Measurements from ENCODE around the gene A3GALT2.
"Not testable (repeated sequence)": the region's sequence is repeated elsewhere in the genome, so short reads cannot be mapped to it uniquely, and the experiment has no call there.

The A3GALT2 gene

DNA sequence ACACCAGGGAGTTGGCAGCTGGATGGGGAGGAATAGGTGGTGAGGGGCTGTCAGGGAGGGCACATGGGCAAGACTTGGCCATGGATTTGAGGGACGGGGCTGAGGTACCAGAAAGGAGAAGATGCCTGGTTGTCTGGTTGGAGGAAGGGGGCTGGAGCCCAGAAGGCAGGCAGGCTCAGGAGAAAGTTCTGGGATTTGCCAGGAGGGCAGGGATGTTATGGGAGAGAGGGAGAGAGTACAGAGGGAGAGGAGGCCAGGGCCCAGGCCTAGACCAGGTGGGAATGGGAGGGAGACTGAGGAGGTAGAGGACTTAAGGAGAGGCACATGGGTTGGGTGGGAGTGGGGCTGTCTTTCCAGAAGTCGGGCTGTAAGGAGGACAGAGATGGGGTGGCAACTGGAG is 4.3 kb downstream of the A3GALT2 start:
- Histone ChIP-seq H3K4me3 (ENCODE audit: low read depth in 1 of 2, low read length in 2 of 2) (no peak overlapping the region), H3K9me3 (ENCODE audit: control insufficient read depth in 1 of 2, low read length in 2 of 2) (no peaks in the 10 kb centered on the region), H3K36me3 (ENCODE audit: control insufficient read depth in 1 of 2, insufficient read depth in 2 of 2, low read length in 2 of 2) (no peaks in the 10 kb centered on the region), H3K4me1 (ENCODE audit: control insufficient read depth in 1 of 2, insufficient read depth in 2 of 2, low read length in 2 of 2) (no peaks in the 10 kb centered on the region), H3K27me3 (ENCODE audit: control insufficient read depth in 1 of 2, insufficient read depth in 2 of 2, low read length in 2 of 2) (no peaks in the 10 kb centered on the region), H3K9ac (ENCODE audit: low read depth in 1 of 2, low read length in 2 of 2) (no peak overlapping the region), H3K27ac (ENCODE audit: low read depth, low read length) (no peak overlapping the region)

DNA sequence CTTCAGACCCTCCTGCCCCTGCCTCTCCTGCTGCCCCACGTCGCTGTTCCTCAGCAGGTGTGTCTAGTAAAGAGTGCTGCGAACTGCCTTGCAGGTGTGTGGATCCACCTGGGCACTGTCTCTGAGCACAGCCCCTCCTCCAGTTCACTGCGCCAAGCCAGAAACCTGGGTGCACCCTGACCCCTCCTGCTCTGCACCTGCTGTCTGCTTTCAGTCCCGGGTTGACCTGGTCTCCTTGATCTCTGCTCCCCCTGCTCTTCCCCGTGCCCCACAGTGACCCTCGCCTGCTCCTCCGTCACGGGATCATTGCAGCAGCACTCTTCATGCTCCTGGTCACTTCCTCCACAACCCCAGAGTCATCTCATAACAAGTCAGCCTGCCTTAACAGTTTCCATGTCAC is 6.5 kb downstream of the A3GALT2 start:
- Histone ChIP-seq H3K9me3 (ENCODE audit: control insufficient read depth in 1 of 2, low read length in 2 of 2) (no peaks in the 10 kb centered on the region), H3K27me3 (ENCODE audit: control insufficient read depth in 1 of 2, insufficient read depth in 2 of 2, low read length in 2 of 2) (no peaks in the 10 kb centered on the region), H3K9ac (ENCODE audit: low read depth in 1 of 2, low read length in 2 of 2) (no peak overlapping the region), H3K36me3 (ENCODE audit: control insufficient read depth in 1 of 2, insufficient read depth in 2 of 2, low read length in 2 of 2) (no peaks in the 10 kb centered on the region), H3K4me3 (ENCODE audit: low read depth in 1 of 2, low read length in 2 of 2) (no peak overlapping the region), H3K27ac (ENCODE audit: low read depth, low read length) (no peak overlapping the region), H3K4me1 (ENCODE audit: control insufficient read depth in 1 of 2, insufficient read depth in 2 of 2, low read length in 2 of 2) (no peaks in the 10 kb centered on the region)

DNA sequence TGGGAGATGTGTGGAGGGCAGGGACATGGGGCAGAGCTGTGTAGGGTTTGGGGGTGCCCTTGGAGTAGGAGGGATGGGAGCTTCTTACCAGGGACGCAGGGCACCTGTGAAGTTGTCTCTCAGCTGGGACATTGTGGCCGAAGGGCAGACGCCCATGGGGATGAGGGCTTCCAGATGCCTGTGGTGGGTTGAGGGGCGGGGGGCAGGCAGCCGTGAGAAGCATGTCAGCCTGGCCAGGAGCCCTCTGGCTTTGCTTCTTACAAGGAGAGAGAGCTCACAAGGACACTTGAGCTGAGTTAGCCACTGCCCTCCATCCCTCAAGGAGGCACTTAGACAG is 8.5 kb downstream of the A3GALT2 start:
- Histone ChIP-seq H3K9me3 (ENCODE audit: control insufficient read depth in 1 of 2, low read length in 2 of 2) (no peaks in the 10 kb centered on the region), H3K27me3 (ENCODE audit: control insufficient read depth in 1 of 2, insufficient read depth in 2 of 2, low read length in 2 of 2) (no peaks in the 10 kb centered on the region), H3K36me3 (ENCODE audit: control insufficient read depth in 1 of 2, insufficient read depth in 2 of 2, low read length in 2 of 2) (no peaks in the 10 kb centered on the region), H3K4me1 (ENCODE audit: control insufficient read depth in 1 of 2, insufficient read depth in 2 of 2, low read length in 2 of 2) (no peaks in the 10 kb centered on the region), H3K4me3 (ENCODE audit: low read depth in 1 of 2, low read length in 2 of 2) (no peak overlapping the region), H3K27ac (ENCODE audit: low read depth, low read length) (no peak overlapping the region), H3K9ac (ENCODE audit: low read depth in 1 of 2, low read length in 2 of 2) (no peak overlapping the region)

DNA sequence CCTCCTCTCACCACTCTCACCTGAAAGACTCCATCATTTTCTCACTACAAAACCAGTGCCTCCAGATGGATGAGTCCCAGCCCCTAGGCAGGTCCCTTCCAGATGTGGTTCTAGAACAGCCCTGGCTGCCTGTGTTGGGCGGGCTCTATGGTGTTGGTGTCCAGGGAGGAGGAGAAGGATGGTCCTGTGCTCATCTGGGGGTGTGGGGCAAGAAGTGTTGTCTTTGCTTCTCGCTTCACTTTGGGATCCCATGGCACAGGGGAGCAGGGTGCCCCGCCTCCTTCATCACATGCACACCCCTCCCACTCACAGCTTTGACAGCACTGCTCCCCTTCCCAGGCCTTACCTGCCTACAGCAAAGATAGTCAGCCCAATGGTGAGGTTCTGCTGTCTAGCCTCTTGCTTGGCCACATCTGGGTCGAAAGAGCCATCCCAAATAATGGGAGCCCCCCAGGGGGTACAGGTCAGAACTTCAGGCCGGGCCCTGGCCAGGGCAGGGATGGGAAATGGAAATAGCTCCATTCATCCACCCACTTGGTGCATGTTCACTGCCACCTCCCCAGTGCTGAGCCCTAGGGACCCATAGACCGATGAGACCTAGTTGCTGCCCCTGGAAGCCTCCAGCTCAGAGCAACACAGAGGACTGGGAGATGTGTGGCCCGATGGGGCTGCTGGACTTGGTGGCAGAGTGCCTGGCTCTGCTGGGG is 9.0 kb downstream of the A3GALT2 start:
- no peak overlapping the region for H3K4me3 ChIP-seq (ENCODE audit: low read depth in 1 of 2, low read length in 2 of 2)
- H3K27ac ChIP-seq (ENCODE audit: low read depth, low read length), result no peak overlapping the region
- H3K36me3 ChIP-seq (ENCODE audit: control insufficient read depth in 1 of 2, insufficient read depth in 2 of 2, low read length in 2 of 2), result no peaks in the 10 kb centered on the region
- no peaks in the 10 kb centered on the region for H3K9me3 ChIP-seq (ENCODE audit: control insufficient read depth in 1 of 2, low read length in 2 of 2)
- peaks cover 0 to 2% of the 10 kb centered on the region in 2 donors for H3K27me3 ChIP-seq (ENCODE audit: control insufficient read depth in 1 of 2, insufficient read depth in 2 of 2, low read length in 2 of 2)
- no peak overlapping the region for H3K9ac ChIP-seq (ENCODE audit: low read depth in 1 of 2, low read length in 2 of 2)
- H3K4me1 ChIP-seq (ENCODE audit: control insufficient read depth in 1 of 2, insufficient read depth in 2 of 2, low read length in 2 of 2), result no peaks in the 10 kb centered on the region

DNA sequence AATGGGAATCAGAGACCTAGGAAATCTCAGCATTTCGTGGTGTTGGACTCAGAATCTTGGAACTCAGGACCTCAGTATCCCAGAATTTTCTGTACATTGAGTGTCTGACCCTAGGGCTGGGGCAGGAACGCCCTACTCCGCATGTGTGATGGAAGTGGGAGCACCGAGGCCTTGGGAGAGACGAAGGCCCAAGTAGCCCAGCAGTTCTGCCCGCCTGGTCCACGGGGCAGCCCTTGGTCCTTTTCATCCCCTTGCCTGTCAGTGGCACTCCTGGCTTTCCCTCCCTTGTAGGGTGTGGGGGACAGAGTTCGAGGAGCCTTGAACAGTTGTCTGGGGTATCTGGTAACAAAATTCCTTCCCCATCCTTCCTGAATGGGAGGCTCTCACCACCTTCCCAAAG is 10.2 kb downstream of the A3GALT2 start:
- Histone ChIP-seq H3K4me3 (ENCODE audit: low read depth in 1 of 2, low read length in 2 of 2) (no peak overlapping the region), H3K27ac (ENCODE audit: low read depth, low read length) (no peak overlapping the region), H3K9ac (ENCODE audit: low read depth in 1 of 2, low read length in 2 of 2) (no peak overlapping the region), H3K4me1 (ENCODE audit: control insufficient read depth in 1 of 2, insufficient read depth in 2 of 2, low read length in 2 of 2) (no peaks in the 10 kb centered on the region), H3K36me3 (ENCODE audit: control insufficient read depth in 1 of 2, insufficient read depth in 2 of 2, low read length in 2 of 2) (no peaks in the 10 kb centered on the region), H3K27me3 (ENCODE audit: control insufficient read depth in 1 of 2, insufficient read depth in 2 of 2, low read length in 2 of 2) (peaks cover 3 to 9% of the 10 kb centered on the region in 2 donors), H3K9me3 (ENCODE audit: control insufficient read depth in 1 of 2, low read length in 2 of 2) (no peaks in the 10 kb centered on the region)

DNA sequence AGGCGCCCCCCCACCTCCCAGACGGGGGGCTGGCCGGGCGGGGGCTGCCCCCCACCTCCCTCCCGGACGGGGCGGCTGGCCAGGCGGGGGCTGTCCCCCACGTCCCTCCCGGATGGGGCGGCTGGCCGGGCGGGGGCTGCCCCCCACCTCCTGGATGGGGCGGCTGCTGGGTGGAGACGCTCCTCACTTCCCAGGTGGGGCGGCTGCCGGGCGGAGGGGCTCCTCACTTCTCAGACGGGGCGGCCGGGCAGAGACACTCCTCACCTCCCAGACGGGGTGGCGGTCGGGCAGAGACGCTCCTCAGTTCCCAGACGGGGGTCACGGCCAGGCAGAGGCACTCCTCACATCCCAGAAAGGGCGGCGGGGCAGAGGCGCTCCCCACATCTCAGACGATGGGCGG is 11.5 kb downstream of the A3GALT2 start:
- not testable (repeated sequence) for H3K9ac ChIP-seq (ENCODE audit: low read depth in 1 of 2, low read length in 2 of 2); H3K4me3 ChIP-seq (ENCODE audit: low read depth in 1 of 2, low read length in 2 of 2); H3K9me3 ChIP-seq (ENCODE audit: control insufficient read depth in 1 of 2, low read length in 2 of 2); H3K4me1 ChIP-seq (ENCODE audit: control insufficient read depth in 1 of 2, insufficient read depth in 2 of 2, low read length in 2 of 2); H3K27me3 ChIP-seq (ENCODE audit: control insufficient read depth in 1 of 2, insufficient read depth in 2 of 2, low read length in 2 of 2); H3K36me3 ChIP-seq (ENCODE audit: control insufficient read depth in 1 of 2, insufficient read depth in 2 of 2, low read length in 2 of 2); H3K27ac ChIP-seq (ENCODE audit: low read depth, low read length)

DNA sequence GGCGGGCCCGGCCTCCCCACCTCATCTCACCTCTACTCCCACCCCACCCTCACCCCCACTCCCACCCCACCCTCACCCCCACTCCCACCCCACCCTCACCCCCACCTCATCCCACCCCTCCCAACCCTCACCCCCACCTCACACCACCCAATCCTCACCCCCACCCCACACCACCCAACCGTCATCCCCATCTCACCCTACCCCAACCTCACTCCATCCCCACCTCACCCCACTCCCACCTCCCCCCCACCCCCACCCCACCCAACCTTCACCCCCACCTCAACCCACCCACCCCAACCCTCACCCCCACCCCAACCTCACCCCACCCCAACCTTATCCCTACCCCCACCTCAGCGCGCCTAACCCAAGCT is 13.4 kb downstream of the A3GALT2 start:
- Histone ChIP-seq H3K27ac (ENCODE audit: low read depth, low read length) (no peak overlapping the region), H3K36me3 (ENCODE audit: control insufficient read depth in 1 of 2, insufficient read depth in 2 of 2, low read length in 2 of 2) (no peaks in the 10 kb centered on the region), H3K9ac (ENCODE audit: low read depth in 1 of 2, low read length in 2 of 2) (no peak overlapping the region), H3K27me3 (ENCODE audit: control insufficient read depth in 1 of 2, insufficient read depth in 2 of 2, low read length in 2 of 2) (peaks cover 3 to 9% of the 10 kb centered on the region in 2 donors), H3K4me1 (ENCODE audit: control insufficient read depth in 1 of 2, insufficient read depth in 2 of 2, low read length in 2 of 2) (no peaks in the 10 kb centered on the region), H3K4me3 (ENCODE audit: low read depth in 1 of 2, low read length in 2 of 2) (no peak overlapping the region), H3K9me3 (ENCODE audit: control insufficient read depth in 1 of 2, low read length in 2 of 2) (no peaks in the 10 kb centered on the region)

DNA sequence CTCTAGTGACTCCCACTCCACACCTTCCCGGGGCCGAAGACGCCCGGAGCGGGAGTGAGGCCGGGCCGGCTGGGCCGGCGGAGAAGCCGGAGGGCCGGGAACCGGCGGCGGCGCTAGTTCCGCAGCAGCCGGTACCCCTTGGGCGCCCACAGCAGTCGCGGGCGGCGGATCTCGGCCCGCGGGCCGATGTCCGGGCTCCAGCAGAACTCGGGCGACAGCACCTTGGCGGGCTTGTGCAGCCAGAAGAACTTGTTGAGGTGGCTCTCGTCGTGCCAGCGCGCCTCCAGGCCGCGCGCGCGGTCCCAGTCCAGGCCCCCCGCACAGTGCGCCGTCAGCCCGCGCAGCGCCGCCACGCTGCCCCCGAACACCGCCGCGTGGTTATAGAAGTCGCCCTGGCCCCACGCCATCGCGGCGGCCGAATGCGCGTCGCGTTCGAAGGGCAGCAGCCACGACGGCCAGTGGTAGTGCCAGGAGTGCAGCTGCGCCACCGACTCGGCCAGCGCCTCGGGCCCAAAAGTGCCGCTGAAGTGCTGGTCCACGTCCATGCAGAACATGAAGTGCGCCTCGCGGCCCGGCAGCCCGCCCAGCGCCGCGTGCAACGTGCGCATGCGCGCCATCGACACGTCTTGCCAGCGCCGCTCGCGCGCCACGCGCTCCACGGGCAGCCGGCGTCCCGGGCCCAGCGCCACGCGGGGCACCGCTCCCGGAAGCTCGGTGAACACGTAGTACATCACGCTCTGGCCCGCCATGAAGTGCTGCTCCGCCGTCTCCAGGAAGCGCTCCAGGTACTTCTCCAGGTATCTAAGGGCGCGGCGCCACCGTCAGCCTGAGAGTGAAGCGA is 14.0 kb downstream of the A3GALT2 start:
- peaks cover 3 to 9% of the 10 kb centered on the region in 2 donors for H3K27me3 ChIP-seq (ENCODE audit: control insufficient read depth in 1 of 2, insufficient read depth in 2 of 2, low read length in 2 of 2)
- no peaks in the 10 kb centered on the region for H3K36me3 ChIP-seq (ENCODE audit: control insufficient read depth in 1 of 2, insufficient read depth in 2 of 2, low read length in 2 of 2)
- no peak overlapping the region for H3K9ac ChIP-seq (ENCODE audit: low read depth in 1 of 2, low read length in 2 of 2)
- H3K9me3 ChIP-seq (ENCODE audit: control insufficient read depth in 1 of 2, low read length in 2 of 2), result no peaks in the 10 kb centered on the region
- H3K27ac ChIP-seq (ENCODE audit: low read depth, low read length), result no peak overlapping the region
- H3K4me3 ChIP-seq (ENCODE audit: low read depth in 1 of 2, low read length in 2 of 2), result peak overlapping the region; percentile 32 to 35
- H3K4me1 ChIP-seq (ENCODE audit: control insufficient read depth in 1 of 2, insufficient read depth in 2 of 2, low read length in 2 of 2), result no peaks in the 10 kb centered on the region

DNA sequence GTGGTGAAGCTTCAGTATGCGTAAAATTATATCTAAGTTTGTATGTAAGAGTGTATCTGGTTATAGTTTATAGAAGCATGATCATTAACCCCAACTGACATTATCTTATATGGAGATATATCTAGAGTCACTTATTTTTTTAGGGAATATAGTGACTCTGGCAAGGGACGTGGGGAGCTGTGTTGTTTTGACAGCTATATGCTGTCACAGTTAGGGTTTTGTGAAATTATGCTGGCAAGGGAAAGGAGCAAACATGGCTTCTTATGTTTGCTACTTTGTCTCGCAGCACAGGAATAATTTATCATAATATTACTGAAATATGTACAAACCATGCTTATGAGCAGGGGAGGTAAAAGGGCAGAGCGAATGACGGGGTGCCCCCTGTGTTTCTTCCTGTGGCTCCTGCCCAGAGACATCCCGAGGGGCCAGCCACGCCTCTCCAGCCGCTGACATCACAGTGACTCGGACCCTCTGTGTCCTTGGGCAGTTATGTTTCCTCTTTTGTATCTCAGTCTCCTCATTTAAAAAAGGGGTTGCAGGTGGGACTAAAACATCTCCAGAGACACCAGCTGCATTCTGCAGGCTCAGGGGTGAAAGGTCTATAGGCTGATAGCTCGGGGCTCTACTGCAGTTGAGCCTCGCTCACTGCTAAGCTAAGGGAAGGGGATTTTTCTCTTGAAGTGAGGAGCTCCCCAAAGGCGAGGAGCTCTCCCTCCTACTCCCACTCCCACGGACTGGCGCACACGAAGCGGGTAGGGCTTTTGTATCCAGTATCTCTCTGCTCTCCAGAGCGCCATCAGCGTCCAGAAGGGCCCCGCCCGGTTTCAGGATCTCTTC is 14.9 kb downstream of the A3GALT2 start:
- Histone ChIP-seq H3K27ac (ENCODE audit: low read depth, low read length) (no peak overlapping the region), H3K4me1 (ENCODE audit: control insufficient read depth in 1 of 2, insufficient read depth in 2 of 2, low read length in 2 of 2) (no peaks in the 10 kb centered on the region), H3K9ac (ENCODE audit: low read depth in 1 of 2, low read length in 2 of 2) (no peak overlapping the region), H3K36me3 (ENCODE audit: control insufficient read depth in 1 of 2, insufficient read depth in 2 of 2, low read length in 2 of 2) (no peaks in the 10 kb centered on the region), H3K9me3 (ENCODE audit: control insufficient read depth in 1 of 2, low read length in 2 of 2) (no peaks in the 10 kb centered on the region), H3K27me3 (ENCODE audit: control insufficient read depth in 1 of 2, insufficient read depth in 2 of 2, low read length in 2 of 2) (peaks cover 3 to 9% of the 10 kb centered on the region in 2 donors), H3K4me3 (ENCODE audit: low read depth in 1 of 2, low read length in 2 of 2) (peak overlapping the region; percentile 5 to 35)

DNA sequence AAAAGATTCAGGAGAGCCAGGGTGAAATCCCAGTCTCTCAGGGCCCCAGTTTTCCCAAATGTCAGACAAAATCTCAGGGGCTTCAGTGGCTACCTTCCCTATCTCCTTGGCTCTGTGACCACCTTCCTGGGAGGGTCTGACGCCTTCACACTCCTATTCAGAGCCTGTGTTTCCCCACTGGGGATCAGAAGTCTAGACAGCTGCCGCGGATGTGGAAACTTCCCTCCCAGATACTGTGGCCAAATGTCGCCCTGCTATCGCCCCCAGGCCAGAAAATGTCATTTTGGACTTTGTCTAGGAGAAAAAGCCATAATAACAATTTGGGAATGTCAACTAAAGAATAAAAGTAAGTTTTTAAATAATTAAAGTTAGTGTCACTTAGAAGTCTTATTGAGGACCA is 15.9 kb downstream of the A3GALT2 start:
- Histone ChIP-seq H3K9me3 (ENCODE audit: control insufficient read depth in 1 of 2, low read length in 2 of 2) (no peaks in the 10 kb centered on the region), H3K27me3 (ENCODE audit: control insufficient read depth in 1 of 2, insufficient read depth in 2 of 2, low read length in 2 of 2) (peaks cover 3 to 9% of the 10 kb centered on the region in 2 donors), H3K36me3 (ENCODE audit: control insufficient read depth in 1 of 2, insufficient read depth in 2 of 2, low read length in 2 of 2) (no peaks in the 10 kb centered on the region), H3K9ac (ENCODE audit: low read depth in 1 of 2, low read length in 2 of 2) (no peak overlapping the region), H3K4me1 (ENCODE audit: control insufficient read depth in 1 of 2, insufficient read depth in 2 of 2, low read length in 2 of 2) (no peaks in the 10 kb centered on the region), H3K27ac (ENCODE audit: low read depth, low read length) (no peak overlapping the region), H3K4me3 (ENCODE audit: low read depth in 1 of 2, low read length in 2 of 2) (no peak overlapping the region)
